ENCODE measurements around the gene VPS41.

DNA sequence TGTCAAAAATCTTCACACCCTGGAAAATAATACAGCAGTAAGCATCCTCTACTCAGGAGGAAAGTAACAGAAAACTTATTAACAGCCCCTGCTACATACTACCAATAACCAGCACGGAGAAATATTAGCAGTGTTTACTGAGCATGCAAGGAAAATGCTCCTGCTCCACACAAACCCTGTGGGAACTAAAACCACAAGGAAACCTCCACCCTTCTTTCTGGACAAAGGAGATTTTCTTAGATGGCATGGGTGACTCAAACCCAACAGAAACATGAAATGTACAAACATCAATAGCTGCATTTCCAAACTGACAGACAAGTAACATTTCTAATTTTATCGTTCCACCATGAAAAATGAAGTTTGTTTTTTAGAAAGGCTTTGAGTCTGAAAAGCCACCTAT is 113.4 kb downstream of the VPS41 start:
- TF ChIP-seq EZH2phosphoT487 (IDR thresholded peaks at IDR 0.05; ENCODE audit: low read length) = no peak
- TF ChIP-seq, protein P1, sequence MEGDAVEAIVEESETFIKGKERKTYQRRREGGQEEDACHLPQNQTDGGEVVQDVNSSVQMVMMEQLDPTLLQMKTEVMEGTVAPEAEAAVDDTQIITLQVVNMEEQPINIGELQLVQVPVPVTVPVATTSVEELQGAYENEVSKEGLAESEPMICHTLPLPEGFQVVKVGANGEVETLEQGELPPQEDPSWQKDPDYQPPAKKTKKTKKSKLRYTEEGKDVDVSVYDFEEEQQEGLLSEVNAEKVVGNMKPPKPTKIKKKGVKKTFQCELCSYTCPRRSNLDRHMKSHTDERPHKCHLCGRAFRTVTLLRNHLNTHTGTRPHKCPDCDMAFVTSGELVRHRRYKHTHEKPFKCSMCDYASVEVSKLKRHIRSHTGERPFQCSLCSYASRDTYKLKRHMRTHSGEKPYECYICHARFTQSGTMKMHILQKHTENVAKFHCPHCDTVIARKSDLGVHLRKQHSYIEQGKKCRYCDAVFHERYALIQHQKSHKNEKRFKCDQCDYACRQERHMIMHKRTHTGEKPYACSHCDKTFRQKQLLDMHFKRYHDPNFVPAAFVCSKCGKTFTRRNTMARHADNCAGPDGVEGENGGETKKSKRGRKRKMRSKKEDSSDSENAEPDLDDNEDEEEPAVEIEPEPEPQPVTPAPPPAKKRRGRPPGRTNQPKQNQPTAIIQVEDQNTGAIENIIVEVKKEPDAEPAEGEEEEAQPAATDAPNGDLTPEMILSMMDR (IDR thresholded peaks at IDR 0.05; ENCODE audit: low read length) = no peak

Measured in MM.1S (cell line).